GM19193 (cell line): ENCODE results near the gene APP.

Experiments
- POLR2A ChIP-seq: IDR thresholded peaks from 4 replicates; pipeline ENCODE4 v1.6.1; 2011; ENCODE audit not compliant: insufficient read depth, insufficient read length; ENCODE audit errors: extremely low read depth

Gene APP

DNA sequence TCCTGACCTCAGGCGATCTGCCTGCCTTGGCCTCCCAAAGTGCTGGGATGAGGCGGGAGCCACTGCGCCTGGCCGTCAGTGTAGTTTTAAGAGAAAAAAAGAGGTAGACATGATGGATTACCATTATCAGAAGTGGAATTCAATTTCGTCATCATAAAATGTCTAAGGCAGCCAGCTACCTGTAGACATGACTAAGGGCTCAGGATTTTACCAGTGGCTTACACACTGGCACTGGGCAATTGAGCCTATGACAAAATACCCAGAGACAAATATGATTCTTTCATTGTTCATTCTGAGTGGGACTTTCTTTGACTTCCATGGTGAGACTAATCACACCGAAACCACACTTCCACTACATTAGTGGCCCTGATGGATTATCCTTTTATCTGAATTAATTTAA, 254.3 kb downstream of the APP start:
- TF ChIP-seq POLR2A, result no peak

DNA sequence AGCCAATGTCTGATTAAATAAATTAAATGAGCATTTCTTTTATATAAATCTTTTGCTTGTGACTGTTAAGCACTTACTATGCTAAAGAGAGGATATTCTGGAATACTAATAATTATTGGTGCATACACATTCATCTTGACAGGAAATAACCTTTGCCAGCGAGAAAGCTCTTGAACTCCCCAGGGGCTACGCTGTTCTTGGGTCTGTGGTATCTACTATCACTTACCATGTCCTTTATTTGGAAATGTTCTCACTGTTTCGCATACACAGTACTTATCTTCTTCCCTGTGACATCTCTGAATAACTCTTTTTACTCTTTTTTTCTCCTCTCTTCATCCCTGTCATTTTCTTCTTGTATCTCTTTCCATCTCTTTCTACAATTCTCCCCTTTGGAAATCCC, 257.1 kb downstream of the APP start:
- no peak for TF ChIP-seq POLR2A

DNA sequence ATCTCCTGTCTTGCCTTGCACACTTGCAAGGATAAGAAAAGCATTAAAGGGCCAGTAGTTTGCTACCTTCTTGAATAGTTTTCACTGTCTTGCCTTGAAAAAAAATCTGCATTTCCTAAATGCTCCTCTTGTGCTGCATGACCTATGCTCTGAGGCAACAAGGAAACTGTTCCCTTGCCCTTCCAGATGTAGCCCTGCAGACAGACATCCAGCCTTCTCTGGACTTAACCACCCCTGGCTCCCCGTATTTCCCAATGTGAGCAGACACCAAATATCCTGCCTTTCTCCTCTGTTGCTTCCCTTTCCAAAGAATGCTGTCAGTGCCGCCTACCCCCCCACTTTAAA, 258.2 kb downstream of the APP start:
- no peak for TF ChIP-seq POLR2A

DNA sequence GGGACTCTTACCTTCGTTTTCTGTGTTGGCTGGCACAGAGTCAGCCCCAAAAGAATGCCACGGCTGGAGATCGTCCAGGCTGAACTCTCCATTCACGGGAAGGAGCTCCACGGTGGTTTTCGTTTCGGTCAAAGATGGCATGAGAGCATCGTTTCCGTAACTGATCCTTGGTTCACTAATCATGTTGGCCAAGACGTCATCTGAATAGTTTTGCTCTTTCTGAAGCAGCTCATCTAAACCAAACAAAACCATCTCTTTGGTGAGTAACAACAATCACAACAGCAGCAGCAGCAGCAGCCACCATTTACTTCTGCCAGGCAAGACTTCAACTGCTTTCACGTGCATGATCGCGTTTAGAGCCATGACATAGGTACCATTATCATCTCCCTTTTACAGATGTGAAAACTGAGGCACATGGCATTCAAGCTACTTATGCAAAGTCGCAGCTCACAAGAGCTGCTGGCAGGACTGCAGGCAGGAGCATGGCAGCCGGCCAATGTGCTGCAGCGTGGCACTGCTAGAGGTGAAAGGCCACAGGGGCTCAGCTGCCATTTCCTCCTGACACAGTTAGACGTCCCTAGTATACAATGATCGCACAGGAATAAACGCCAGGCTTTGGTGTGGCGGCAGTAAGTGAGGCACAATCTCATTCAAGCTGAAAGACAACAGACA, 258.7 kb downstream of the APP start:
- no peak for TF ChIP-seq POLR2A

DNA sequence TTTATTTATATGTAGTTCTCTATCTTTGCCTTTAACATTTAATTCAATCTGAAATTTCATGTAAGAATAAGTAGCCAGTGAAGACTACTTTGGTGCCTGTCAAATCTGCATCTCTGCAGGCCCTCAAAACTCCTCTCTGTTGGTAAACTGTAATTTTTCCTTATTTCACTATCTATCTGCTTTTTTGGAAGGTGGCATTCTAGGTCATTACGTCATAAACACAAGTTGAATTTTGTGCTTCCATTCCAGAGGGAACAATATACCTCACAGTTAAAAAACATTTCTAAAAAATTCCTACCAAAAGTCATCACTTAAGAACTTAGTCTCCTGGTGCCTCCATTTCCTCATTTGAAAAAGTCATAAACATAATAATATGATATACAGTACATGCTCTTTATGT, 259.8 kb downstream of the APP start:
- TF ChIP-seq POLR2A, result no peak

DNA sequence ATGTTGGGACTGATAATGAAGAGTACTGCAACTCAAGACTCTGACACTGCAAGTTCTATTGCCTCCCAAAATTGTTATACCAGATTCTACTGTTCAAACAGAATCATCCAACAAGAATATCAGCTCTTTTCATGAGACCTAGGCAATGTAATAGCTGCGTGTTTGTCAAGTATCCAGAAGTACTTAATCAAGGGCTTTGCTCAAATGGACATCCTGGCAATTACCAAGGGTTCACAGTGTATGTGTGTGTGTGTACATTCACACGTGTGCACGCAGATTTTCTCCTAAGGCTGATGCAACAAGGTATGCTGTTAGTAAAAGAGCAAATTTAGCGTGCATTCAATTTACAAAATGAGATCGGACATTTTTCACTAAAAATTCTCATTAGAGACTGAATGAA, 261.2 kb downstream of the APP start:
- TF ChIP-seq POLR2A, result no peak

DNA sequence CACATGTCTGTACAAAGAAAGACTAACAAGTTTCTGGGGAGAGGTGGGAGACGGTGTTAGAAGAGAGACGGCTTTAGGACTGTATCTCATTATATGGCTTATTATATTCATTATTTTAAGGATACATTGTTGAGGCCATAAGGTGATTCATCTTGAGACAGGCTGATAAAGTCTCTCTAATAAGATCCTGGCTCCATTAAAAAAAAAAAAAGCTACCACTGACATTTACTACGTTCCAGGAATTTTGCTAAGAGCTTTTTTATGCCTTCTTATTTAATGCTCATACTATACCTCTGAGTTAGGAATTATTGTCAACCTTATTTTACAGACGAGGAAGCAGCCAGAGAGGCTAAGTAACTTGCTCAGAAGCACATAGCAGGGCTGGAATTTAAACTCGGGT, 262.1 kb downstream of the APP start:
- no peak for TF ChIP-seq POLR2A

DNA sequence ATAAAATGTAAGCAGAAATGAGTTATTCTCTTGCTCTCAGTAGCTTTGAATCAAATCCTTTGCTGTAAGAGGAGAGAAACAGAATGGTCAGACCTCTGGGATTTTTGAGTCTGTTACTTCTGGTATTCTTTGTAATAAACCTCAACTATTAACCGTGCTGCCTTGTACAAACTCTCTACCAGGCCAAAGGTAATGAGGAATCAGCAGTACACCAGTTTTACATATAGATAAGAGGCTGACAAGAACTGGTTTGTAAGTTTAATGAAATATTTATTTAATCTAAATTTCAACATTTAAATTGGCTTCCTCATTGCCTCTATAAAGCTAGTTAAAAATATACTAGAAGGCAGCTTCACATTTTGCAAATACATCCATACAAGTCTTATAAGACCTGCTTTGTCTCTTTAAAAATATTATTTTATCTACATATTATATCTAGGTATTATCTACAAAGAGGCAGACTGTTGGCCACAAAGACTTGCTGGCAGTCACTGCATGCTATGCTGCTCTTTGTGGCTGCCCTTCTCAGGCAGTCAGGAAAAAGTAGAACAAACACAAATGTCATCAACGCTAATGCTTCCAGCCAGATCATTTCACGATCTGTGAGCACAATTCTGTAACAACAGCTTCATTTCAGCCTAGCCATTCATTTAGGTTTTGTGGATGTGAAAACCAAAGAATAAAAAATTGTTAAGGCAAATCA, 262.8 kb downstream of the APP start:
- no peak for TF ChIP-seq POLR2A

DNA sequence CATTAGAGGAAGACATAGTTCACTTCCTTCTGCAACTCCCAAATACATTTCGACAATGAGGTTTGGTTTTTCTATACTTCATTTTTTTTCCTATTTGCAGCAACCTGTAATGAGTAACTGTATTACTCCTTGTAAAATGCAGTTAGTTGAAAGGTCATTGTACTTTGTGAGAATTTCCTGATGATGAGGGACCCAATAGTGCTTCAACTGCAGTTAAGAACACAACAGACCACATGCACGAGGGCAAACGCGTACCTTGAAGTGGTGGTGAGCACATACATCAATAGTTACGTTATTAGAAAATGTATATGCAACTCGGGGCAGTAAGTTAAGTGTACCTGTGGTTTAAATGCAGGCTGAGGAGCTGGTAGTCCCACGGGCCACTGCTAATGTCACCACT, 264.0 kb downstream of the APP start:
- no peak for TF ChIP-seq POLR2A

DNA sequence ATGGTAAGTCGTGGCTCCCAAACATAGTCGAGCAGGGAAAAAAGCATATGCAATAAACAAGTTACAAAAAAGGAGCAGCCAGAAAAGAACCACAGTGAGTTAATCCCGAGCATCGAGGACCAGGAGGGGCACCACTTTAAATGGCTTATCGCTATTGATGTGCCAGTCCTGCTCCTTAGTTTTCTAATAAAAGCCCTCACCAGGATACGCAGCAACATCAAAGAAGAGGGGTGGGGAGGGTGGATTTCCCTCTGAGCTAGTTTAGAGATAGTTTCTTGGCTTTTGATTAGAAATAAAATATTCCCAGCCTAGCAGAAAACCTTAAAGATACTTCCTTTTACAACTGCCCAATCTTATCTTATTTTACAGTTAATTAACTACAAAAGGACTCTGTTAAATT, 265.4 kb downstream of the APP start:
- no peak for TF ChIP-seq POLR2A

DNA sequence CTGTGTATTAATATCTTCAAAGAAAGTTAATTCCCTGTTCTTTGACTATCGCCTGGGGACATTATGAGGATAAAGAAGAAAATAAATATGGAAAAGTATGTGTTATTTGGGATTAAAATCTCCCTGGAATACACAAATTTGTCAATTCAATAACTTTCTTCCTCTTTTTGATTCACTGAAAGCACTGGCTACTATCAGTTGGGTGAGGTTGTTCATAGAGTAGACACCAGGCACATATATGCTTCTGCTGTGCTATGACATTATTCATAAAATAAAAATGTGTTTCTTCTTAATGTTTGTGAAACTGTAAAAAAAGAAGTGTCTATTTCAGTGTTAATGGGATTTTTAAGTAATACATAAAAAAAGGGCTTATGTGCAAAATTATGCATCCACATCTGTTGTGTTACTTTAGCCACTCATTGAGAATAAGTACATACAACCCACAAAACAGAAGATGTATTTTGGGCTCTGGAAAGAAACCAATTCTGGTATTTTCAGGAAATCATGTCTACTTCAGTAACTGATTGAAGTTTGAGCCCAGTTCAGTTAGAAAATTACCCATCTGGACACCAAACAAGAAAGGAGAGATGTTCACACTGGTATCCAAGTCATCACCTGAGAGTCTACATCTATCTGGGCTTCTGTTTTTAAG, 266.4 kb downstream of the APP start:
- no peak for TF ChIP-seq POLR2A

DNA sequence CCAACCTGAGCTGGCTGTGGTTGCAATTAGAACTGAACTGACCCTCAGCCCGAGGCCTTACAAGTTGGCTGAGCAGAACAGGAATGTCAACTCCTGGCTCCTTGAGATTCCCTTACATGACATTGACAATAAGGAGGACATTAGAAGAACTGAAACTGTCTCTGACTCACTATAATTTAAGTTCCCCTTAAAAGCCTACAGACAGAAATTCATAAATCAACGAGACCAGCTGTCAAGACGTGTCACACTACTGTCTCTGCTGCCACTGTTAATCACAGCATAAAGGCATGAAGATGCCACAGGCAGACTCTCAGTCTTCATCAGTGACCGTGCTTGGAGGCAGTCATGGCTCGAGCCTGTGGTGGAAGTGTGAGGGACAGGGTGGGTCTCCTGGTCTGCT, 267.0 kb downstream of the APP start:
- TF ChIP-seq POLR2A, result no peak

DNA sequence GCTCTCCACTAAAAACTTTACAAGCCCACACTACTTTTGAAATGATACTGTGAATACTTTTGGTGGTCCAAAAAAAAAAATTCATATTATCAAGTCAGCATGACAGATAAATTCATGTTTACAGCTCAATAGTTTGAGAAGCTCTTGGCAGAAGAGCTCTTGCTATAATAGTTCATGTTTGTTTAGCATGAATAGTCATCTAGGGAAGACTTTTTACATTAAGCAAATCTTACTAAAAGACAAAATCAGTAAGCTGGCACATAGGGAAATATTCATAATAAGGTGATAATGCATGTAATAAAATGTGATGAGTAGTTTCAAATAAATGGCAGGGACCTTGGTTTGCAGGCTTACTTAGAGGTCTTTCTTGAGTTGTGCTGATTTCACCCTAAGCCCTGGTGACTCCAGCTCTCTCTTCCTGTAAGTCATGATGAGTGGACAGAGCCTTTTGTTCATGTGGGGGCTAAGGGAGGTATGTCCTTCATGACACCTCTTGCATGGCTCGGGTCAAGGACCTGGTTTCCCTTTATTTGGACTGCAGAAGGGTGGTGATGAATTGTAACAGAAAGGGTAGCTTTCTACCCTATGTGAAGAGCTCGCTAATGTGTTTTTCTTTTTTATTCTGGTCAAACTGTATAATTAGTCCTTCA, 269.1 kb downstream of the APP start:
- TF ChIP-seq POLR2A, result no peak

DNA sequence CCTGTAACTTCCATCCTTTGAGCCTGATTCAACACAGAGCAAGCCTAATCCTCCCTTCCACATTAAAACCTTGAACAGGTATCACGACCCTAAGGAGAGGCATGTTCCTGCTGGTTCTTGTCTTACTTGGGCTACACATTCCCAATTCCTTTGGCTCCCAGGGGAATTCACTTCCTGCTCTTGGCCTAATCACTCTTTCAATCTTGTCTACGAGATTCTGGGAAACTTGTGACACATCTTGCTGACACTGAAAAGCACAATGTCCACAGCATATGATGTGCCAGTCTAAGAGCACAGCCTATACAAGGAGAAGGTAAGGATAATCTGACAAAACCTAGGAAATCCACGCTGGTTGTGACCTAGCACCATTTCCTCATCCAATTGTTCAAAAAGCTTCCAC, 271.9 kb downstream of the APP start:
- no peak for TF ChIP-seq POLR2A

DNA sequence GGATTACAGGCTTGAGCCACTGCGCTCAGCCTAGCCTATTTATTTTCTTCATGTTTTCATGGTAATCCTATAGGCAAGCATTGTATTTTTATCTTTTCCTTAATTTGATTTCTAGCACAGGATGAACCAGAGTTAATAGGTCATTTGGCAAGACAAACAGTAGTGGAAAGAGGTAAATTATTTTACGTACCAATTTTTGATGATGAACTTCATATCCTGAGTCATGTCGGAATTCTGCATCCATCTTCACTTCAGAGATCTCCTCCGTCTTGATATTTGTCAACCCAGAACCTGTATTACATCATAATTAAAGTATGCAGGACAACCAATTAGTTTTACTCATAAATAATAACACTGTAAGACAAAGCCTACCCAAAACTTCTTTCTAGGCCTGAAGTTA, 273.2 kb downstream of the APP start:
- no peak for TF ChIP-seq POLR2A
